C4-2B (cell line): Measurements from ENCODE around the gene SEPTIN5.

ENCODE experiments used
- H3K27ac ChIP-seq: fragments of 450-650 bp; 2 replicates; pipeline ENCODE4 v1.5.1; 2017
- ZFX ChIP-seq: fragments of 450-650 bp; IDR thresholded peaks from 2 replicates; pipeline ENCODE4 v1.6.1; 2017
- TF ChIP-seq, protein P1 (sequence below): fragments of 450-650 bp; conservative IDR thresholded peaks from 2 replicates; pipeline ENCODE4 v1.5.1; 2017; ENCODE audit warnings: mild to moderate bottlenecking

The SEPTIN5 gene

DNA sequence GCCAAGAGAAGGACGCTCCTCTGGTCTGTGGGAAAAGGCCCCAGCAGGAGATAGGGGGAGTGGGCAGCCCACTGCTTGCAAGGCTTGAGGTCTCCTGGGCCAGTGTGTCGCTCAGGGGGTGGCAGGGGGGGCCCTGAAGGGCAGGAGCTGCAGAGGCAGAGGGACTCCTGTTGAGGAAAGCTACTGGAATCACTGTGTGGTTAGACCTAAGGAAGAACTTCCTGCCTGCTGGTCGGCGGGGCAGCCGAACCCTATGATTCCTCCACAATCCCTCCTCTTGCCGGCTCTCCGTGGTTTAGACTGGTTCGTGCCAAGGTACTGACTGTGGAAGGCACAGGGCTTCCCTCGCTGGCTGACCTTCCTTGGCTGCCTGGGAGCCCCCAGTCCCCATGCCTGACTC is 15.2 kb downstream of the SEPTIN5 start:
- TF ChIP-seq ZFX = no peak
- TF ChIP-seq, protein P1, sequence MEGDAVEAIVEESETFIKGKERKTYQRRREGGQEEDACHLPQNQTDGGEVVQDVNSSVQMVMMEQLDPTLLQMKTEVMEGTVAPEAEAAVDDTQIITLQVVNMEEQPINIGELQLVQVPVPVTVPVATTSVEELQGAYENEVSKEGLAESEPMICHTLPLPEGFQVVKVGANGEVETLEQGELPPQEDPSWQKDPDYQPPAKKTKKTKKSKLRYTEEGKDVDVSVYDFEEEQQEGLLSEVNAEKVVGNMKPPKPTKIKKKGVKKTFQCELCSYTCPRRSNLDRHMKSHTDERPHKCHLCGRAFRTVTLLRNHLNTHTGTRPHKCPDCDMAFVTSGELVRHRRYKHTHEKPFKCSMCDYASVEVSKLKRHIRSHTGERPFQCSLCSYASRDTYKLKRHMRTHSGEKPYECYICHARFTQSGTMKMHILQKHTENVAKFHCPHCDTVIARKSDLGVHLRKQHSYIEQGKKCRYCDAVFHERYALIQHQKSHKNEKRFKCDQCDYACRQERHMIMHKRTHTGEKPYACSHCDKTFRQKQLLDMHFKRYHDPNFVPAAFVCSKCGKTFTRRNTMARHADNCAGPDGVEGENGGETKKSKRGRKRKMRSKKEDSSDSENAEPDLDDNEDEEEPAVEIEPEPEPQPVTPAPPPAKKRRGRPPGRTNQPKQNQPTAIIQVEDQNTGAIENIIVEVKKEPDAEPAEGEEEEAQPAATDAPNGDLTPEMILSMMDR = no peak
- H3K27ac ChIP-seq = no peak overlapping the region

DNA sequence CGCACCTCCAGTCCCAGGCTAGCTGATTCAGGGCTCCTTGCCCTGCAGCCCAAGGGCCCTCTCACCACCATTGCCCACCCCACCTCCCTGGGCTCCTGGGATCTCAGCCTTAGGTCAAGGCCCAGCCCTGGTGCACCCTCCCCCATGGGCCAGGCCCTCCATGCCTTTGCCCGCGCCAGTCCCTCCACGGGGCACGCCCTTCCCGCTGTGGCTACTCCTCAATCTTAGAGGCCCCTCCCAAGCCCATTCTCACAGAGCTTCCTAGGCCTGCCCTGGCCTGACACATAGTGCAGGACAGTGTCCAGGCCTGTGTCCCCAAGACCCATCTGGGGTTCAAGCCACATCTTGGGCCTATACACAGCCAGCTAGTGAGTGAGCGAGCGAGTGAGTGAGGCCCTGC is 15.9 kb downstream of the SEPTIN5 start:
- TF ChIP-seq ZFX = no peak; the same call in 1 of the 2 replicates
- TF ChIP-seq, protein P1 = no peak
- peak overlapping the region; percentile 13; the same call in 1 of the 2 replicates for H3K27ac ChIP-seq

DNA sequence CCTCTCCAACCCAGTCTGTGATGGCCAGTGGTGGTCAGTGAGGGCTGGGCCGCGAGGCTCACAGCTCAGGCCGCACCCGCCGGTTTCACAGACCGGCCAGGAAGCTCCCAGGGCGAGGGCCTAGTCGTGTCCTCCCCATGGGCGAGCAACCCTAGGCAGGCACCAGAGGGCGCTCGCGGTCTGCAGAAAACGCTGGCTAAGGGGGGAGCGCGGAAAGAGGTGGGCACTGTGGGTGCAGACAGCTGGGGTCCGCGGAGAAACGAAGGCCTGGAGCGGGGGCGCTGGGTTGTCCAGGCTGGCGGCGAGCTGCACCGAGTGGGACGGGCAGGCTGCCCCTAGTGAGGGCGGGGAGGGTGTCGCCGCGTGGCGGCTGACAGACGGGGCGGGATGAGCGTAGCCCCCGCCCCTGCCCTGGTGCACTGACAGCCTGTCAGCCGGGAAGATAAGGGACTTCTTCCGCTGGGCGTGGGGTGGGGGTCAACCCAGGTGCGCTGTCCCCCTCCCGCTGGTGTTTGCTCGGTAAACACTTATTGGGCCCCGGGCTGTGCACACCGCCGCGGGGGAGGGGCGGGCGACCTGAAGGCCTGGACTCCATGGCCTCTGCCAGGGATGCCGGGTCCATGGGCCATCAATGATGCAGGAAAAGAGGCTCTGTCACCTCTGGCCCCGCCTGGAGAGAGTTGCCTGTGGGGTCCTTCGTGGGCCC is 16.5 kb downstream of the SEPTIN5 start:
- H3K27ac ChIP-seq = peak overlapping the region; percentile 13
- TF ChIP-seq, protein P1 = peak; percentile 98
- TF ChIP-seq ZFX = 0 out of 2 replicates have a peak, but pooled peaks have one; percentile 35

DNA sequence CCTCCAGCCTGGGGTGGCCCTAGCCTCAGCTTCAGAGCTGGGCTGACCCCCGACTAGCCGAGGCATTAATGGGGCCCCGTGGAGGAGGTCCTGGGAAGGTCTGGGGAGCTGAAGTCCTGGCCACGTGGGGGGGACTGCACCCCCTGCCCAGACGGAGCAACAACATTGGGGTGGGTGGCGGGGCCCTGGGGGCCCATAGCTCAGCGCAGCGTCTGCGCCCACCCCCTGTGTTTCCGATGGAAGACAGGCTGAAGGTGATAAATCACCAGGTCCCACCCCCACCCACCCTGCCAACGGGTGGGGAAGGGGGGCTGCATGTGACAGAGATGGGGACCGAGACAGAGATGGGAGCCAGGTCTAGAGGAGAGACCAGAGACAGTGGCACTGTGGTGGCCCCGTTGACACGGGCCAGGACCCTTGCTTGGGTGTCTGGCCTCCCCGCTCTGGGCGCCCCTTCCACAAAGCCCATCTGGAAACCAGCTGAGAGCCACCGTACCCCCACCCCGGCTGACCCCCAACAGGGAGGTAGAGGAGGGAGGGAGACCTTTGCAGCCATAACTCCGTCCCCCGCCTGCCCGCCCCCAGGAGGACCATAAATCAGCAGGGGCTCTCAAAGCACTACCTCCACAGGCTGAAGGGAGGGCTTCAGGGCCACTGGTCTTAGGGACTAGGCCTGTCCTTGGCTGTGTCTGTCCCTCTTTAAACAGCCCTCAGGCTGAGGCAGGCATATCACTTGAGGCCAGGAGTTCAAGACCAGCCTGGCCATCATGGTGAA is 17.2 kb downstream of the SEPTIN5 start:
- H3K27ac ChIP-seq = peak overlapping the region; percentile 13; the same call in 1 of the 2 replicates
- TF ChIP-seq, protein P1 = no peak
- no peak for TF ChIP-seq ZFX

DNA sequence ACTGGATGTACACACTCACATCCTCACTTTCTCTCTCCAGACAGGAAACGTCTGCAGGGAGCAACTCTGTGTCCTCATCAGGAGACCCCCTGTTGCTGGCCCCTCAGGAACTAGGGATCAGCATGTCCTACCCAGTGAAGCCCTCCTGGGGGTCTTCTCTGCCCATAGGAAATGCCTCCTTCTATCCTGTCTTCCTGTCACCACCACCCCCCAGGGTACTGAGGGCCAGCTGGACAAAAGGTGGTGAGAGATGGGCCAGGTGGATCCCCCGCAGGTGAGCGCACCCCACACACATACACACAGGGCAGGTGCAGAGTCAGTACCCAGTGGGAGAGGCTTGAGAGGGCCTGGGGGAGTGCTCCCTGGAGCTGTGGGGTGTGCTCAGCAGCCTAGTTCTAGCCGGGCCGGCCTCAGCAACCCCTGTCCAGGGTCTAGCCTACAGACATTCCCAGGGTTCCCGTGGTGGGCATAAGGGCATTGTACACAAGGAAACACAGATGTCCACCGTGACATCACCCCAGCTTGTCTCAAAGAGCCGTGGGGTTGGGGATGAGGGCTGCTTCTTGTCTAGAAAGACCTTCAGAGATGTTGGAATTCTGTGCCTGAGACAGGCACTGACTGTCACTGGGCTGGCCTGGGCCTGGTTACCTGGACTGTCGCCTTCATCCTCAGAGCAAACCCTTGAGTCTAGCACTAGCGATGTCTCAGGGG is 18.3 kb downstream of the SEPTIN5 start:
- TF ChIP-seq ZFX = no peak
- TF ChIP-seq, protein P1 = no peak

DNA sequence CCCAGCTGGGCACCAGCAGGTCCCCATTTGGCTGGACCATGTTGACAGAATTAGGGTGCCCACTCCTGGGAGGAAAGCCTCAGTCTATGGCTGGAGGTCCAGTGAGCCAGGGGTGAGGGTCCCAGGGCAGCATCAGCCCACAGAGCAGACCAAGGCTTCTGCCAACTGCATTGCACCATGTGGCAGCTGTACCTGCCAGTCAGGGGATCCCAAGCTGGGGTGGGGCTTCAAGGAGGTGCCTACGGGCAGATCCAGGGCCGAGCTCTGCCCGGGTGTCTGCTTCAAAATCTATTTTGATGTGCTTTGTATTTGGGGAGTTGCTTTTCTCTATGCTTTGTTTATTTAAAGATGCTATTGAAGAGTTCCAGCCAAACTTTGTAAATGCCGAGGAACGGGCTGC is 19.5 kb downstream of the SEPTIN5 start:
- TF ChIP-seq ZFX = no peak
- TF ChIP-seq, protein P1 = no peak
- no peak overlapping the region for H3K27ac ChIP-seq

More for the DNA sequence above, 18.3 kb downstream of the SEPTIN5 start:
- no peak overlapping the region for H3K27ac ChIP-seq
